ENCODE measurements around the gene ABR. TPM values are rescaled to one million over a fixed set of nuclear protein-coding genes. Genes with fewer than 3 reads are reported as not detected.
"Not testable (repeated sequence)": the region's sequence is repeated elsewhere in the genome, so short reads cannot be mapped to it uniquely, and the experiment has no call there.

ABR gene
- total RNA-seq, 1 donor from 2014 or later: 134 TPM

DNA sequence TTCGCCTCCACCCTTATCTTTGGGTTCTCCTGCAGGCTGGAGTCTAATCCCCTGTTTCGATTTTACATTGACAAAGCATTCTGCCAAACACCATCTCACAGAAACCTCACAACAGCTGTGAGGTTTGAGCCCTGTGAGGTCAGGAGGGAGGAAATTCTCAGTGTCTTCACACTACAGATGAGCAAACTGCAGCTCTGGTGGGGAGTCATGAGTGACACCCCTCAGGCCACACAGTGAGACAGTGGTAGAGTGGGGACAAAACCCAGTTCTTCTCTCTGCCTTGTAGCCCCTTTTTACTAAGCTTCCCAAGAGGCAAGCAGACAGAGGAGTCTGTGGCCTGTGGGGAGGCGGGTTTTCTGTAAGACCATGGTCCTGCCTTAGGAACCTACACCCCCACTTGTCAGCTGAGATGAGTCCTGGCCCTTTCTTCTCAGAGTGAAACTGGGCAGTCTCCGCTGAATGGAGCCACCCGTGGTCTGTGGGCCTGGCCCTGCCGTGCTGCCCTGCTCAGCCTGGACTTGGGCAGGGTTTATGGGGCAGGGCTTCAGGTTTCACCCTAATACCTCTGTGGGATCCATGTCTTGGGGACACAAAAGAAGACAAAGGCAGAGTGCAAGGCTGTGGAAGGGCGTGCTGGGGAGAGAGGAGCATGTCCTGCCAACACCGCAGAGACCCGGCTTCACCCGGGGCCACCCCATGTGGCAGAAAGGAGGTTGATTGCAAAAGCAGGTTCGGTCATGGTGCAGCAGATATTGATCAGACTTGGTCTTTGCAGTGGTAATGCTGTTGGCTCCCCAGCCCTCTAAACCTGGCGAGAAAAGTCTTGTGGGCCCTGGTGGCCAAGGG lies 59.0 kb downstream of the ABR start:
- DNase-seq: no peak

- DNase-seq: no peak
These were observed 59.9 kb downstream of the ABR start for GRCh38 chr17:1119924-1120323.

DNA sequence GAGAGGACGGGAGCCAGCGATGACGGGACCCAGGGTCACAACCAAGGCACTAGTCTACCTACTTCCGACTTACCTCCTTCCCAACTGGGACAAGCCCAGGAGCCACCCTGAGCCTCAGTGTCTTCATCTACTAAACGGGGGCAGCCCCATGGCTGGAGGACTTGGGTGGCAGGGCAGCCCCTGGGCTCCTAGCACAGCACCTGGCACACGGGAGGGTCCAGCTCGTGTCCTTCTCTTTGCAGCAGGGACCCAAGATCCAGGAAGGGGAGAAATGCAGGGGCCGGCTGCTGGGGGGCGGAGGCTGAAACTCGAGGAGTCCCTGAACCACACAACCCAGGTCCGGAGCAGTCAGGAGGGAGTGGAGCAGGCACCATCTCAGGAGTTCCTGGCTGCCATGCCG lies 63.2 kb downstream of the ABR start:
- DNase-seq: no peak

- DNase-seq: no peak
These were observed 66.9 kb downstream of the ABR start for GRCh38 chr17:1112875-1113274.

DNA sequence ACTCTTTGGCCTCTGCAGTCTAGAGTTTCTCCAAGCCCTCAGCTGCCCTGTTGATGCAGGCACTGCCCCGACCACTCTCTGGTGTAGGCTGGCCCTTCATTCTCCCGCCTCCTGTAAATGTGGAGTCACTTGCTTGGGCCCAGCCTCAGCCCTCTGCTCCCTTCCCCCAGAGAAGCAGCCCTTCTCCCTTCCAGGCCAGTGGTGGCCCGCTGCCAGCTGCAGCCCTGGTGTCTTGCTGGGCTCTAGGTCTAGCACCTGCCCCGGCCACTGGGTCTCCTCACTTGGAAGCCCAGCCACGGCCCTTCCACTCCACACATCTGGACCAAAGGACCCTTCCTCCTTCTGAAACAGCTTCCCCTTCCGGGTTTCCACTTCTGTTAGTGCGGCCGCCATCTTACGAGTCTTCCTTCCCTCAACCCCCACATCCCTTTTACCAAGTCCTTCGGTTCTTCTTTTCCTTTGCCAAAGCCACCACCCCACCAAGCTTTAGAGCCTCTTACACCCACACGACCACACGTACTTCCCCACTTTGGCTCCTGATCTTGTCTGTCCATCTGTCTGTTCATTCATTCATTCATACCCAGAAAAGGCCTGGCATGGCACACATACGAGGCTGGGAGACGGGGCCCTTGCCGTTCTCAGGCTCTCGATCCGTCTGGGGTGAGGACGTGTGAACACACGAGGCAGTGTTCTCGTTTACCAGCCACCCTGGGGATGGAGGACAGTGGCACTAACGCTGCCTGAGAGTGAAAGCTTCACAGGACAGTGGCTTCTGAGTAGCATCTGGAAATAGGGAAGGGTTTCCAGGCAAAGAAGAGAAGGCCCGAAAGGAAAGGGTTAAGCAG lies 68.0 kb downstream of the ABR start:
- no peak for DNase-seq

DNA sequence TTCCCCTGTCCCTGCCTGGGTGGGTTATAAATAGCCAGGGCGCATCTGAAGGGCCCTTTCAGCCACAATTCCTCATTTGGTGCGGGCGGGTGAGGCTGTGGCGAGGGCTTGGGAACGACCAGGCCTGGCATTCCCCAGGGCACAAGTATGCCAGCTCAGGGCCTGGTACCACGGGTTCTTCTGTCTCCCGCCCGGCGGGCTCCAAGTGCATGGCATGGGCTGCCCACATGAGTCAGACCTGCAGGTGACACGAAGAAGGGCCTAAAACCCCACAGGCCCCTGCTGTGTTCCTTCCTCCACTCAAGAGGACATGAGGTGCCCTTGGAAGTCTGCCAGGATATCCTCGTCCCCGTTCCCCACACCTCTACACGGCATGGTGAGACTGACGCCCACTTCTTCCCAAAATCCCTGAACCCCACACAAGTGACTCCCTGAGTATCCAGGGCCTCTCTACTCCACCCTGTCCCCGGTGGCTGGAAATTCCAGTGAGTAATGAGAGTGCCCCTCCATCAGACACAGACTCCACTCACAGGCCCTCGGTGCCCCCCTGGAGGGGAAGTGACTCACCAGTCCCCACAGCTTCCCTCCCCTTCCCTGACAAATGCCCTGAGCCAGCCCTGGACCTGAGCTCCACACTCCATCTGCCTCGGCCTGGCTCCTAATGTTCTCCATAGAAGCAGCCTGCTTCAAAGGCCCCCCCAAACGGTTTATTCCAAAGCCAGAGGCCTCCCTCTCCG lies 68.8 kb downstream of the ABR start:
- DNase-seq: peak; percentile 53

GRCh38 chr17:1110541-1110861 lies 69.3 kb downstream of the ABR start:
- DNase-seq: no peak

GRCh38 chr17:1109606-1110540 lies 69.9 kb downstream of the ABR start:
- DNase-seq: no peak

DNA sequence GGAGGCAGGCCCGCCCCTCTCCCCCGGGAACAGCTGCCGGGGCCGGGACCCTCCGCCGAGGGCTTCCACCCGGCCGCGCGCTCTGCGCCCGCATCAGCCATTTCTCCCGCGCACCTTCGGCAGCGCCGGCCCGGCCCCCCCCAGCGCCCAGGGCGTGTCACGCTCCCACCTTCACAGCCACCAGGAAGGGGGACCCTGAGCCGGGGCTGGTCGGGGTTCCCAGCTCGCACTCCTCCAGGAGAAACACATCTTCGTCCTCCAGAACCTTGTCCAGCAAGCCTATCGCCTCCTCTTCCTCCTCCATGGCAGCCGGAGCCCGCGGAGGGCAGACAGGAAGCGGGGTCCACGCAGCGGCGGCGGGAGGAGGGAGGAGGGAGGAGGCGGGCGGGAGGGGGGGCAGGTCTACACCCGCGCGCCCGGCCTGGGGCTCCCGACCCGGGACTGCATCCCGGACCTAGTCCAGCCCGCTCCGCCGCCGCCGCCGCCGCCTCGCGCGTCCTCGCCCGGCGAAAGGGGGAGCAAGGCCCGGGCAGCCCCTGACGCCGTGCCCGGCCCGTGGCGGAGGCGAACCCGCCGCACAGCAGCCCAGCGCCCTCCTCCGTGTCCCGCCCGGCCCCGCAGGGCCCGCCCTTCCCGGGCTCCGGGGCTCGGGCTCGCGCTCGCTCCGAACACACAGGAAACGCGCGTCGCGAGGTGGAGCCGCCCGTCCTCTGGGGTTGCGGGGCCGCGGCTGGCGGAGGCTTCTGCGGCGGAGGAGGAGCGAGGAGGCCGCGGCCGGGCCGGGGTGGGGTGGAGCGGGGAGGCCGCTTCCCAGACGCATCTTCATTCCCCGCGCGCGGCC lies 70.8 kb downstream of the ABR start:
- no peak for DNase-seq

DNA sequence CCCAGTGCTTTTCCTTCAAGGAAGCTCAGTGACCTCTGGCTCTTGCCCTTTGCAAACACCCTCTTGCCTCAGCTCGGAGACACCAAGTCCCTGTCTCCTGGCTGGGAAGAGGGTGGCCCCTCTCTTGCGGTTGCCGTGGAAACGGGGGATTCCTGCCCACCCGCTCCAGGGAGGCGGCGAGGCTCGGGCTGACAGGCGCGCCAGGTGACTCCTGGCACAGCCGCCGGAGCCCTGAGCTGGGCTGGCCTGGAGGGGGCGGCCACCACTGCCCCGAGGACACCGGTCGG lies 71.4 kb downstream of the ABR start:
- no peak for DNase-seq

DNA sequence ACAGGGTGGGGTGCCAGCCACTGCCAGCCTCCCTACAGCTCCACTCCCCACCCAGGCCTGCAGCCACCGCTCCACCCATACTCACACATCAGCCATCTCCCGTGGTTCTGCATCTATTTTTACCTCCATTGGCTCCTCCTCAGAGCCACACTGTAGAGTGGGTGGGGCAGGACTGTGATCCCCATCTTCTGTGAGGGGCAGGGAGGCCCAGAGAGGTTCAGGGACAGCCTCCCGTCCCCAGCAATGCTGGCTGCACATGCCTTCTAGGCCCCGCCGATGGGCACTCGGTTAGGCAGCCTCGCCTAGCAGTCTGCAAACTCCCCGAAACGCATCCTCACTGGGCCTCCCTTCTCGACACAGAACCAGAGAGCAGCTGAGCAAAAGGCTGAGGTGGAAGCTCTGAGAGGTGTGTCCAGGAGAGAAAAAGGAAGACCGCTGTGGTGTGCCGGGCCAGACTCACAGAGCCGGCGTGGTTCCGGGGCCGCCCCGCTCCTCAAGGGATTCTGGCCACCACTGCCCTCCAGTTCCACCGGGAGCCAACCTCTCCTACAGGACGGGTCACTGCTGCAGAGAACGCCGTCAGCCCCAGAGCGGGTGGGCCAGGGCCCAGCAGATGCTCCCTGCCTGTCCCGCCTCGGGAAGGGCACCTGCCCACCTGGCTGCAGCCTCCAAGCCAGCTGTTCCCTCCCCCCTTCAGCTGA lies 71.9 kb downstream of the ABR start:
- no peak for DNase-seq

GRCh38 chr17:1107083-1107776 lies 72.6 kb downstream of the ABR start:
- DNase-seq: no peak

- no peak for DNase-seq
These were observed 75.6 kb downstream of the ABR start for GRCh38 chr17:1104222-1104621.

GRCh38 chr17:1100382-1100781 lies 79.4 kb downstream of the ABR start:
- no peak for DNase-seq

DNA sequence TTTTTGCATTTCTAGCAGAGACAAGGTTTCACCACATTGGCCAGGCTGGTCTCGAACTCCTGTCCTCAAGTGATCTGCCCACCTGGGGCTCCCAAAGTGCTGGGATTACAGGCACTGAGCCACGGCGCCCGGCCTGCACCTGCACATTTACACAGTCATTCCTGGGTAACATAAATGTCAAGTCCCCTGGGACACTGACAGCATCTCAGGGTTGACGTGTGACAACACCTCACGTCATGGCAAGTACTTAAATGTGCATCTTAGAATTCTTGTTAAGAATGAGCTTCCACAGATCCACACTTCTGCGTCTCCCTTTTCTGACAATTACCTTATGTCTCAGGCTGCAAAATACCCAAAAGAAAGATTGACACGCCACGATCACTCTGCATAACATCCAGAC lies 80.5 kb downstream of the ABR start:
- DNase-seq: no peak

- DNase-seq: not testable (repeated sequence)
These were observed 81.6 kb downstream of the ABR start for GRCh38 chr17:1097972-1098744.

DNA sequence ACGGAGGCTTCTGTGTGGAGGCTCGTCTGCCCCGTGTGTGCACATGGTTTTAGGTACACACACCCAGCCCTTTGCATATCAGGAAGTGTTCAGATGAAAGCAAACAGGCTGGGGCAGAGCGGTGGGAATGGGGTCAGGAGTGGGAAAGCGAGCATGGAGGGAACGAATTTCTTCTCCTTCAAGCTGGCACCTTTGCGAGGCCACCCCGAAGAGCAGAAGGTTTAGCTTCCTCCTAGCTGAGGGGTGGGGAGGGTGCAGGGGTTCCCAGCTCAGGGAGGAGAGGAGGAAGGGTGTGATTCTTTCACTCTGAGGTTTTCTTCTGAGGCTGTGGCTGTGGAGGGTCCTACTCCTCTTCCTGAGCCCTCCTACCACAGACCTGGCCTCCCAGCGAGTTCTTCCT lies 83.6 kb downstream of the ABR start:
- DNase-seq: no peak

- DNase-seq: no peak
These were observed 84.0 kb downstream of the ABR start for GRCh38 chr17:1095853-1096173.
